Trophoblast cell (in vitro differentiated cells and primary cell): ENCODE results near the gene C1orf122.

Source experiments
- DNase-seq, 2 donors: peaks; one replicate each; pipeline ENCODE4 v3.0.0-alpha.2; 2016
- H2AFZ ChIP-seq: 2 replicates; pipeline ENCODE4 v1.6.1; 2013; ENCODE audit warnings: low read length, moderate library complexity, mild to moderate bottlenecking; ENCODE audit not compliant: insufficient read depth, poor library complexity
- H2AK5ac ChIP-seq: 2 replicates; pipeline ENCODE4 v1.6.1; 2013; ENCODE audit warnings: mild to moderate bottlenecking, low read length
- H2BK120ac ChIP-seq: 2 replicates; pipeline ENCODE4 v1.6.1; 2013; ENCODE audit warnings: low read length, mild to moderate bottlenecking, moderate library complexity; ENCODE audit not compliant: insufficient read depth, poor library complexity
- H2BK12ac ChIP-seq: 2 replicates; pipeline ENCODE4 v1.6.1; 2013; ENCODE audit warnings: mild to moderate bottlenecking, low read length, moderate library complexity
- H2BK5ac ChIP-seq: 2 replicates; pipeline ENCODE4 v1.6.1; 2013; ENCODE audit warnings: low read length, low read depth, moderate library complexity, mild to moderate bottlenecking; ENCODE audit not compliant: poor library complexity
- H3K14ac ChIP-seq: 2 replicates; pipeline ENCODE4 v1.6.1; 2013; ENCODE audit warnings: mild to moderate bottlenecking, low read length
- H3K18ac ChIP-seq: 2 replicates; pipeline ENCODE4 v1.6.1; 2013; ENCODE audit warnings: mild to moderate bottlenecking, low read length
- H3K23ac ChIP-seq: 2 replicates; pipeline ENCODE4 v1.6.1; 2013; ENCODE audit warnings: low read length
- H3K27ac ChIP-seq: 2 replicates; pipeline ENCODE4 v1.5.1; 2013; ENCODE audit warnings: low read depth, mild to moderate bottlenecking, inconsistent platforms, low read length, moderate library complexity
- H3K27me3 ChIP-seq: 2 replicates; pipeline ENCODE4 v1.6.1; 2013; ENCODE audit warnings: inconsistent platforms, mild to moderate bottlenecking, low read length, moderate library complexity; ENCODE audit not compliant: insufficient read depth
- H3K36me3 ChIP-seq, 2 experiments: 1 replicate in 1 of 2; 2 replicates in 1 of 2; pipeline ENCODE4 v1.6.1; 2013; ENCODE audit warnings: low read length in 2 of 2, mild to moderate bottlenecking in 2 of 2, moderate library complexity in 1 of 2; ENCODE audit not compliant: insufficient read depth in 2 of 2, control insufficient read depth in 1 of 2
- H3K4ac ChIP-seq: 2 replicates; pipeline ENCODE4 v1.6.1; 2013; ENCODE audit warnings: low read depth, mild to moderate bottlenecking, low read length, moderate library complexity
- H3K4me1 ChIP-seq, 2 experiments: 1 replicate in 1 of 2; 2 replicates in 1 of 2; pipeline ENCODE4 v1.6.1; 2013; ENCODE audit warnings: low read length in 2 of 2, mild to moderate bottlenecking in 2 of 2, moderate library complexity in 1 of 2; ENCODE audit not compliant: insufficient read depth in 2 of 2, control insufficient read depth in 1 of 2
- H3K4me2 ChIP-seq: 2 replicates; pipeline ENCODE4 v1.6.1; 2013; ENCODE audit warnings: inconsistent platforms, mild to moderate bottlenecking, low read length, moderate library complexity
- H3K4me3 ChIP-seq: 2 replicates; pipeline ENCODE4 v1.5.1; 2013; ENCODE audit warnings: mild to moderate bottlenecking, low read depth, low read length, inconsistent platforms
- H3K79me1 ChIP-seq: one replicate; pipeline ENCODE4 v1.6.1; 2013; ENCODE audit warnings: low read length
- H3K79me2 ChIP-seq: 2 replicates; pipeline ENCODE4 v1.6.1; 2013; ENCODE audit warnings: low read length, mild to moderate bottlenecking; ENCODE audit not compliant: control insufficient read depth, insufficient read depth, poor library complexity
- H3K9ac ChIP-seq: 2 replicates; pipeline ENCODE4 v1.6.1; 2013; ENCODE audit warnings: mild to moderate bottlenecking, low read length
- H3K9me3 ChIP-seq: 2 replicates; pipeline ENCODE4 v1.6.1; 2013; ENCODE audit warnings: low read depth, mild to moderate bottlenecking, control low read depth, inconsistent platforms, low read length; ENCODE audit not compliant: insufficient read depth
- H4K12ac ChIP-seq: 2 replicates; pipeline ENCODE4 v1.6.1; 2013; ENCODE audit warnings: low read depth, mild to moderate bottlenecking, low read length, moderate library complexity
- H4K8ac ChIP-seq: 2 replicates; pipeline ENCODE4 v1.6.1; 2013; ENCODE audit warnings: low read depth, mild to moderate bottlenecking, low read length, moderate library complexity
- H4K91ac ChIP-seq: one replicate; pipeline ENCODE4 v1.6.1; 2013; ENCODE audit warnings: low read depth, mild to moderate bottlenecking, low read length, moderate library complexity
- WGBS: extraction: QIAGEN DNeasy Blood & Tissue Kit; methylation state at CpG from one replicate; pipeline ENCODE4 v1.1.7; 2013; ENCODE audit warnings: missing lambda C conversion rate; ENCODE audit not compliant: insufficient read length, insufficient coverage; ENCODE audit errors: extremely low coverage; 5-methylcytosine and 5-hydroxymethylcytosine counted together

Gene C1orf122

GRCh38 chr1:37782491-37782890 is 25.1 kb upstream of the C1orf122 start:
- Histone ChIP-seq H4K91ac (no peak overlapping the region), H3K27ac (no peak overlapping the region), H3K23ac (no peak overlapping the region), H2AFZ (no peak overlapping the region), H3K4ac (no peak overlapping the region), H3K4me2 (no peak overlapping the region), H3K9ac (no peak overlapping the region), H3K14ac (no peak overlapping the region), H2BK12ac (no peak overlapping the region), H3K4me1 (no peaks in the 10 kb centered on the region), H2BK5ac (no peak overlapping the region), H3K36me3 (no peaks in the 10 kb centered on the region), H3K79me1 (no peaks in the 10 kb centered on the region), H3K4me3 (no peak overlapping the region), H2BK120ac (no peak overlapping the region), H3K27me3 (no peaks in the 10 kb centered on the region), H3K9me3 (peaks cover 8% of the 10 kb centered on the region), H4K8ac (no peak overlapping the region), H3K79me2 (no peaks in the 10 kb centered on the region), H2AK5ac (no peak overlapping the region), H4K12ac (no peak overlapping the region), H3K18ac (no peak overlapping the region)
- WGBS: no CpG with 5 or more reads among the region's 17 CpGs
- no peak for DNase-seq

DNA sequence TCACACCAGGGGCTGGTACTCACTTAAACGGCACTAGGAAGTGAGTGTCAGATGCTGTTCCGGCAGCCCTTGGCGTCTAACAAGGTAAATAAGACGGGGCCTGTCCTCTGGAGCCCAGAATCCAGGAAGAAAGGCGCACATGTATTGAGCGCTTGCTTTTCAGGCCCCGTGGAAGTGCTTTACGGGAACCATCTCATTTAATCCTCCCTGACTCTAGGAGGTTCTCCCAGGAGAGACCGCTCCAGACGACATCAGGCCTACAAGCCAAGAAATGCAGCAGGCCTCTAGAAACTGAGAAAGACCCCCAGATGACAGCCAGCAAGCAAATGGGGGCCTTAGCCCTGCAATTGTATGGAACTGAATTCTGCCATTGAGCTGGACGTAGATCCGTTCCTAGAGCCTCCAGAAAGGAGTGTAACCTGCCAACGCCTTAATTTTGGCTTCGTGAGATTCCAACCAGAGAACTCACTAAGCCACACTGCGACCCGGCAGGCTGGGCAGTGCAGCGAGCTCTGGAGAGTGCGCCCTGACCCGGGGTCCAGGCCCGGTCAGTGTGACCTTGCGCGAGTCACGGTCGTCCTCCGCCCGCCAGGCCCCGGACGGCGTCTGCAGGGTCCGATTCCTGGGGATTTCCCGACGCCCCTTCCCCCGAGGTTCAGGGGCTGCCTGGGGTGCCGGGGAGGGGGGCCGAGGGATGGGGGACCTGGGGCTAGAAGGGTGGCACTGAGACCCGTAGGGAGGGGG is 14.5 kb upstream of the C1orf122 start:
- no peak overlapping the region for H2BK12ac ChIP-seq
- no peak overlapping the region for H4K8ac ChIP-seq
- no peaks in the 10 kb centered on the region for H3K9me3 ChIP-seq
- H3K4me1 ChIP-seq: peaks cover 4% of the 10 kb centered on the region in 2 experiments
- H2AK5ac ChIP-seq: no peak overlapping the region
- H3K9ac ChIP-seq: no peak overlapping the region
- no peak overlapping the region for H3K23ac ChIP-seq
- no peak overlapping the region for H3K4ac ChIP-seq
- no peak overlapping the region for H4K91ac ChIP-seq
- H3K4me3 ChIP-seq: no peak overlapping the region
- no peaks in the 10 kb centered on the region for H3K79me1 ChIP-seq
- no peak overlapping the region for H3K27ac ChIP-seq
- peaks cover 2% of the 10 kb centered on the region for H3K79me2 ChIP-seq
- H3K36me3 ChIP-seq: no peaks in the 10 kb centered on the region
- H2BK5ac ChIP-seq: no peak overlapping the region
- H4K12ac ChIP-seq: no peak overlapping the region
- H3K27me3 ChIP-seq: peaks cover 19% of the 10 kb centered on the region
- H2BK120ac ChIP-seq: no peak overlapping the region
- H3K4me2 ChIP-seq: no peak overlapping the region
- no peak overlapping the region for H3K14ac ChIP-seq
- DNase-seq: peak in 1 of 2 donors; percentile 28
- WGBS: no CpG with 5 or more reads among the region's 36 CpGs
- H2AFZ ChIP-seq: no peak overlapping the region
- no peak overlapping the region for H3K18ac ChIP-seq

GRCh38 chr1:37793773-37794371 is 13.7 kb upstream of the C1orf122 start, which contains the start of gene MANEAL:
MANEAL (plus strand) TSS chr1:37793847; CDS start chr1:37794183, 336 bp downstream.
- no peak within 1 kb of the TSS for H3K4ac ChIP-seq
- no peak within 1 kb of the TSS for H2BK12ac ChIP-seq
- DNase-seq: peak; percentile 59 to 76
- no peak within 1 kb of the TSS for H4K8ac ChIP-seq
- H2BK5ac ChIP-seq: no peak within 1 kb of the TSS
- H2AK5ac ChIP-seq: no peak within 1 kb of the TSS
- H3K27me3 ChIP-seq: peaks cover 19% of the 10 kb centered on the region
- H3K79me1 ChIP-seq: no peaks in the 10 kb centered on the region
- H3K36me3 ChIP-seq: no peaks in the 10 kb centered on the region
- H4K12ac ChIP-seq: no peak within 1 kb of the TSS
- WGBS: no CpG with 5 or more reads among the region's 82 CpGs
- no peak within 1 kb of the TSS for H3K18ac ChIP-seq
- peak within 1 kb of the TSS; percentile 90 for H2AFZ ChIP-seq
- no peak within 1 kb of the TSS for H3K23ac ChIP-seq
- no peak within 1 kb of the TSS for H3K27ac ChIP-seq
- no peak within 1 kb of the TSS for H3K9ac ChIP-seq
- H3K79me2 ChIP-seq: peaks cover 2% of the 10 kb centered on the region
- peak within 1 kb of the TSS; percentile 68 for H3K4me2 ChIP-seq
- H4K91ac ChIP-seq: no peak within 1 kb of the TSS
- H3K4me3 ChIP-seq: peak within 1 kb of the TSS; percentile 64
- H3K14ac ChIP-seq: no peak within 1 kb of the TSS
- no peaks in the 10 kb centered on the region for H3K9me3 ChIP-seq
- H3K4me1 ChIP-seq: peaks cover 4% of the 10 kb centered on the region in 2 experiments
- no peak within 1 kb of the TSS for H2BK120ac ChIP-seq

DNA sequence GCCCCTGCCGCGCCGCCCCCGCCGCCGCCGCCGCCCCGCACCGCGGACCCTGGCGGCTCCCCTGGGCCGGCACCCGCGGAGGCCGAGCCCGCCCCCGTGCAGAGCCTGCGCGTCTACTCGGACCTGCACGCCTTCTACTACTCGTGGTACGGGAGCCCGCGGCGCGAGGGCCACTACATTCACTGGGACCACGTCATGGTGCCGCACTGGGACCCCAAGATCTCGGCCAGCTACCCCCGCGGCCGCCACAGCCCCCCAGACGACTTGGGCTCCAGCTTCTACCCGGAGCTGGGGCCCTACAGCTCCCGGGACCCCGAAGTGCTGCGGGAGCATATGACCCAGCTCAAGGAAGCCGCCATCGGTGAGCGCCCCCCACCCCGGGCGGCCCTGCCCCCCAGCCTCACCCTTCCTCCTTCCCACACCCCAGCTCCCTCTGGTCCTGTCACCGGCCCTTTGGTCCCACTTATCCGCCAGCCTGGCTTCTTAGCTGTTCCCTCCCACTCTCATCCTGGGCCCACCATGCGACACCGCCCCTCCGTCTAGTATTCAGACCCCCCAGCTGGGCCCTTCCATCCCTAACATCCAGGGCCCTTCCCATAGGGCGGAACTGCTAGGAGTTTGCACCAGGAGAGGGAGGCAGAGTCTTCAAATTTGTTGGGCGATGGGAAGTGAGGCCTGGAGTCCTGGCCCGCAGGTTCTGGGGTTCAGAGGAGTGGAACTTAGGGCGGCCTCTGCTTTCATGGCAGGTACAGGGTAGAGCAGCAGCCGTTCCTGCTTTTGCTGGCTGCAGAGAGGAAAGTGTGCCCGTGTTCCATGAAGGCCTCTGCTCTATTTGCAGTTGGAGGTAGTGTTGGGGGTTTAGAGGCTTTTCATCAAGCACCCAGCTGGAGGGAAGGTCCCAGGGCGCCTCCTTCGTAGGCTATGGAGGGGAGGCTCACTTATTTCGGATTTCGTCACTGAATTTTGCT is 12.9 kb upstream of the C1orf122 start:
- Histone ChIP-seq H3K79me2 (peaks cover 2% of the 10 kb centered on the region), H3K79me1 (no peaks in the 10 kb centered on the region)
- WGBS: no CpG with 5 or more reads among the region's 59 CpGs

More for the DNA sequence above, 12.9 kb upstream of the C1orf122 start:
- Histone ChIP-seq H3K23ac (no peak overlapping the region), H3K27me3 (peaks cover 19% of the 10 kb centered on the region), H4K12ac (no peak overlapping the region), H2BK5ac (no peak overlapping the region), H4K8ac (no peak overlapping the region), H3K36me3 (peaks cover 0 to 2% of the 10 kb centered on the region in 2 experiments), H3K9me3 (no peaks in the 10 kb centered on the region), H3K9ac (no peak overlapping the region), H2BK12ac (no peak overlapping the region), H3K4me1 (peaks cover 4% of the 10 kb centered on the region in 2 experiments), H2AK5ac (no peak overlapping the region), H2BK120ac (no peak overlapping the region), H3K4ac (no peak overlapping the region), H4K91ac (no peak overlapping the region), H3K4me3 (no peak overlapping the region), H3K14ac (no peak overlapping the region), H3K4me2 (peak overlapping the region; percentile 68), H3K18ac (no peak overlapping the region), H3K27ac (no peak overlapping the region), H2AFZ (no peak overlapping the region)
- no peak for DNase-seq
